ENCODE data around the gene GTF2IRD1.
"Not testable (repeated sequence)": the region's sequence is repeated elsewhere in the genome, so short reads cannot be mapped to it uniquely, and the experiment has no call there.

DNA sequence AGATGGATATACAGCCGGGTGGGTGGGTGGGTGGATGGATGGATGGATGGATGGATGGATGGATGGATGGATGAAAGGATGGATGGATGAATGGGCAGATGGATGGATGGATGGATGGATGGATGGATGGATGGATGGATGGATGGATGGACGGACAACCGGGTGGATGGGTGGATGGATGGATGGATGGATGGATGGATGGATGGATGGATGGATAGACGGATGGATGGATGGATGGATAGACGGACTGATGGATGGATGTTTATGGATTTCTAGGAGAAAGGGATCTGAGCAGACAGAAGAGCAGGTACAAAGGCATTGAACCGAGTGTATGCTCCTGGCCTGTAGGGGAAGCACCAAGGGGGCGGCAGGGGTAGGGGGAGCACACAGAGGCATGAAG is 75.1 kb downstream of the GTF2IRD1 start:
- TF ChIP-seq, protein P1, sequence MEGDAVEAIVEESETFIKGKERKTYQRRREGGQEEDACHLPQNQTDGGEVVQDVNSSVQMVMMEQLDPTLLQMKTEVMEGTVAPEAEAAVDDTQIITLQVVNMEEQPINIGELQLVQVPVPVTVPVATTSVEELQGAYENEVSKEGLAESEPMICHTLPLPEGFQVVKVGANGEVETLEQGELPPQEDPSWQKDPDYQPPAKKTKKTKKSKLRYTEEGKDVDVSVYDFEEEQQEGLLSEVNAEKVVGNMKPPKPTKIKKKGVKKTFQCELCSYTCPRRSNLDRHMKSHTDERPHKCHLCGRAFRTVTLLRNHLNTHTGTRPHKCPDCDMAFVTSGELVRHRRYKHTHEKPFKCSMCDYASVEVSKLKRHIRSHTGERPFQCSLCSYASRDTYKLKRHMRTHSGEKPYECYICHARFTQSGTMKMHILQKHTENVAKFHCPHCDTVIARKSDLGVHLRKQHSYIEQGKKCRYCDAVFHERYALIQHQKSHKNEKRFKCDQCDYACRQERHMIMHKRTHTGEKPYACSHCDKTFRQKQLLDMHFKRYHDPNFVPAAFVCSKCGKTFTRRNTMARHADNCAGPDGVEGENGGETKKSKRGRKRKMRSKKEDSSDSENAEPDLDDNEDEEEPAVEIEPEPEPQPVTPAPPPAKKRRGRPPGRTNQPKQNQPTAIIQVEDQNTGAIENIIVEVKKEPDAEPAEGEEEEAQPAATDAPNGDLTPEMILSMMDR (IDR thresholded peaks at IDR 0.05 in 4 of 5, conservative IDR thresholded peaks at IDR 0.05 in 1 of 5), result not testable (repeated sequence)
- TF ChIP-seq POLR2A (IDR thresholded peaks at IDR 0.05), result not testable (repeated sequence)

All from gastrocnemius medialis (tissue), 4 donors.